H1 (cell line): ENCODE results near the gene DAPK1. TPM values are rescaled to one million over a fixed set of nuclear protein-coding genes. Genes with fewer than 3 reads are reported as not detected.

Experiments used
- CTCF ChIA-PET: fragments of 300-600 bp; sonication (Branson Sonifier 250); formaldehyde crosslinking; loops from one replicate; lab custom pipeline; 2021; ENCODE audit not compliant: partially characterized antibody; lab: Charles Lee
- POLR2A ChIA-PET: fragments of 300-600 bp; sonication (Branson Sonifier 250); formaldehyde crosslinking; loops from one replicate; lab custom pipeline; 2021; ENCODE audit warnings: inconsistent platforms; ENCODE audit not compliant: partially characterized antibody; lab: Charles Lee
- DNase-seq, 2 experiments: peaks; one replicate each; pipeline versions ENCODE4 v3.0.0 to v3.0.0-alpha.2; 2010 to 2022; ENCODE audit warnings: low spot score in 2 of 2, low read depth in 1 of 2, mixed read lengths in 1 of 2
- FAIRE-seq: peaks from 2 replicates; lab custom pipeline; 2011; peaks lifted over from hg19 to GRCh38; lab: Jason Lieb, UNC
- H2AFZ ChIP-seq: 2 replicates; pipeline ENCODE4 v1.8.1; 2012; ENCODE audit warnings: low read length, inconsistent platforms
- H2AK5ac ChIP-seq: 2 replicates; pipeline ENCODE4 v1.6.1; 2013; ENCODE audit warnings: low read depth, low read length
- H2BK120ac ChIP-seq: replicated peaks from 2 replicates; pipeline ENCODE3; 2013; ENCODE audit warnings: low read depth, low read length, inconsistent platforms
- H2BK12ac ChIP-seq: 2 replicates; pipeline ENCODE4 v1.6.1; 2013; ENCODE audit warnings: low read depth, low read length
- H2BK15ac ChIP-seq: 2 replicates; pipeline ENCODE4 v1.6.1; 2013; ENCODE audit warnings: low read length
- H2BK20ac ChIP-seq: 2 replicates; pipeline ENCODE4 v1.6.1; 2013; ENCODE audit warnings: low read length
- H2BK5ac ChIP-seq: 2 replicates; pipeline ENCODE4 v1.6.1; 2013; ENCODE audit warnings: low read depth, low read length
- H3K14ac ChIP-seq: 2 replicates; pipeline ENCODE4 v1.6.1; 2013; ENCODE audit warnings: inconsistent platforms; ENCODE audit not compliant: insufficient read length
- H3K18ac ChIP-seq: 2 replicates; pipeline ENCODE4 v1.6.1; 2013; ENCODE audit warnings: low read length; ENCODE audit errors: extremely low read depth
- H3K23ac ChIP-seq: 2 replicates; pipeline ENCODE4 v1.6.1; 2013; ENCODE audit warnings: inconsistent platforms; ENCODE audit not compliant: insufficient read length
- H3K23me2 ChIP-seq: 2 replicates; pipeline ENCODE4 v1.6.1; 2013; ENCODE audit warnings: low read depth, low read length
- H3K27ac ChIP-seq: 2 replicates; pipeline ENCODE4 v1.6.1; 2011; ENCODE audit warnings: low read depth, low read length, inconsistent platforms
- H3K27me3 ChIP-seq, 4 experiments: replicated peaks in 1 of 4; 1 replicate in 1 of 4; 2 replicates in 3 of 4; pipeline versions ENCODE4 v1.6.1 to v1.8.1; 2011 to 2013; ENCODE audit warnings: low read length in 3 of 4, mild to moderate bottlenecking in 3 of 4, inconsistent platforms in 2 of 4, mixed read lengths in 2 of 4, moderate library complexity in 1 of 4; ENCODE audit not compliant: control insufficient read depth in 3 of 4, insufficient read depth in 3 of 4; ENCODE audit errors: extremely low read depth in 1 of 4
- H3K36me3 ChIP-seq, 4 experiments: 2 replicates each; pipeline versions ENCODE4 v1.6.1 to v1.8.1; 2011 to 2013; ENCODE audit warnings: mild to moderate bottlenecking in 4 of 4, low read length in 3 of 4, moderate library complexity in 2 of 4, control low read depth in 1 of 4, inconsistent platforms in 1 of 4; ENCODE audit not compliant: insufficient read depth in 4 of 4, control insufficient read depth in 2 of 4
- H3K4ac ChIP-seq: replicated peaks from 2 replicates; pipeline ENCODE3; 2013; ENCODE audit warnings: low read length, low read depth, mixed read lengths, inconsistent platforms; ENCODE audit not compliant: insufficient read length
- H3K4me1 ChIP-seq, 4 experiments: replicated peaks in 1 of 4; 1 replicate in 1 of 4; 2 replicates in 3 of 4; pipeline versions ENCODE4 v1.6.1 to v1.8.1; 2011 to 2013; ENCODE audit warnings: low read length in 3 of 4, inconsistent platforms in 2 of 4, mixed read lengths in 1 of 4; ENCODE audit not compliant: insufficient read depth in 4 of 4, control insufficient read depth in 3 of 4
- H3K4me2 ChIP-seq, 2 experiments: 2 replicates each; pipeline versions ENCODE4 v1.6.1 to v1.8.1; 2011 to 2013; ENCODE audit warnings: low read depth in 2 of 2, low read length in 2 of 2, control low read depth in 1 of 2, inconsistent platforms in 1 of 2, mild to moderate bottlenecking in 1 of 2; ENCODE audit not compliant: insufficient read depth in 1 of 2
- H3K4me3 ChIP-seq, 4 experiments: fragments of 200-600, 300-600 bp in 1 of 4; sonication (generic), shearing (Covaris generic), sonication (Bioruptor Twin) in 1 of 4; 2 replicates each; pipeline versions ENCODE4 v1.5.1 to v1.8.1; 2011 to 2016; ENCODE audit warnings: low read length in 4 of 4, low read depth in 3 of 4, control low read depth in 2 of 4, inconsistent platforms in 2 of 4, mild to moderate bottlenecking in 2 of 4, mixed read lengths in 1 of 4, moderate library complexity in 1 of 4; ENCODE audit not compliant: insufficient read depth in 2 of 4; ENCODE audit errors: extremely low read depth in 1 of 4
- H3K56ac ChIP-seq: replicated peaks from 2 replicates; pipeline ENCODE3; 2013; ENCODE audit warnings: low read depth, mild to moderate bottlenecking, mixed read lengths, low read length, inconsistent platforms; ENCODE audit not compliant: insufficient read length
- H3K79me1 ChIP-seq: 2 replicates; pipeline ENCODE4 v1.6.1; 2013; ENCODE audit warnings: low read depth, low read length, control low read depth
- H3K79me2 ChIP-seq, 2 experiments: 2 replicates each; pipeline versions ENCODE4 v1.6.1 to v1.8.1; 2012 to 2013; ENCODE audit warnings: low read length in 2 of 2, mild to moderate bottlenecking in 2 of 2, inconsistent platforms in 1 of 2; ENCODE audit not compliant: insufficient read depth in 2 of 2, control insufficient read depth in 1 of 2
- H3K9ac ChIP-seq, 4 experiments: replicated peaks in 1 of 4; 1 replicate in 1 of 4; 2 replicates in 3 of 4; pipeline versions ENCODE4 v1.6.1 to v1.8.1; 2011 to 2013; ENCODE audit warnings: low read depth in 3 of 4, low read length in 3 of 4, control low read depth in 2 of 4, mild to moderate bottlenecking in 2 of 4, moderate library complexity in 2 of 4, inconsistent platforms in 1 of 4; ENCODE audit errors: extremely low read depth in 1 of 4
- H3K9me3 ChIP-seq, 2 experiments: 2 replicates each; pipeline versions ENCODE4 v1.6.1 to v1.8.1; 2012 to 2013; ENCODE audit warnings: mild to moderate bottlenecking in 2 of 2, moderate library complexity in 2 of 2, control low read depth in 1 of 2, inconsistent platforms in 1 of 2, low read depth in 1 of 2, low read length in 1 of 2, mixed read lengths in 1 of 2; ENCODE audit not compliant: insufficient read depth in 2 of 2
- H4K20me1 ChIP-seq, 2 experiments: replicated peaks in 1 of 2; 2 replicates each; pipeline versions ENCODE3 to v1.8.1; 2011 to 2013; ENCODE audit warnings: inconsistent platforms in 2 of 2, low read length in 2 of 2, mild to moderate bottlenecking in 1 of 2; ENCODE audit not compliant: insufficient read depth in 2 of 2, control insufficient read depth in 1 of 2
- H4K5ac ChIP-seq: 2 replicates; pipeline ENCODE4 v1.6.1; 2013; ENCODE audit warnings: low read length, low read depth, mixed read lengths, inconsistent platforms; ENCODE audit not compliant: insufficient read length
- H4K8ac ChIP-seq: 2 replicates; pipeline ENCODE4 v1.8.0; 2013; ENCODE audit warnings: mild to moderate bottlenecking, moderate library complexity, low read length, inconsistent platforms; ENCODE audit not compliant: insufficient read depth; ENCODE audit errors: extremely low read depth
- H4K91ac ChIP-seq: replicated peaks from 2 replicates; pipeline ENCODE3; 2013; ENCODE audit warnings: low read length, mixed read lengths, inconsistent platforms; ENCODE audit not compliant: insufficient read length
- ATF2 ChIP-seq: IDR thresholded peaks from 2 replicates; pipeline ENCODE4 v1.6.1; 2012; ENCODE audit warnings: low read length, inconsistent platforms
- CBX8 ChIP-seq: fragments of 300-800, 300-1000 bp; sonication (generic); IDR thresholded peaks from 2 replicates; pipeline ENCODE4 v1.7.1; 2016; ENCODE audit warnings: low read depth, low read length, borderline replicate concordance
- CEBPB ChIP-seq: IDR thresholded peaks from 2 replicates; pipeline ENCODE4 v1.6.1; 2012; ENCODE audit warnings: low read depth, low read length
- GTF2F1 ChIP-seq: IDR thresholded peaks from 2 replicates; pipeline ENCODE4 v1.6.1; 2012; ENCODE audit warnings: low read depth, low read length, improper control_type of control experiment, borderline replicate concordance
- MAX ChIP-seq: IDR thresholded peaks from 2 replicates; pipeline ENCODE4 v1.6.1; 2012; ENCODE audit warnings: inconsistent platforms
- NANOG ChIP-seq: IDR thresholded peaks from 2 replicates; pipeline ENCODE4 v1.6.1; 2011; ENCODE audit warnings: low read length, low read depth, mild to moderate bottlenecking, inconsistent platforms; ENCODE audit not compliant: insufficient read depth, poor library complexity, severe bottlenecking
- PHF8 ChIP-seq: fragments of 200-600 bp; sonication (generic); conservative IDR thresholded peaks from 2 replicates; pipeline ENCODE4 v1.7.1; 2012; ENCODE audit warnings: low read depth, mild to moderate bottlenecking, inconsistent platforms, low read length, moderate library complexity
- SIN3A ChIP-seq, 2 experiments: IDR thresholded peaks in 1 of 2; conservative IDR thresholded peaks in 1 of 2; 2 replicates each; pipeline ENCODE4 v1.6.1; 2011 to 2012; ENCODE audit warnings: low read length in 2 of 2, improper control_type of control experiment in 1 of 2, low read depth in 1 of 2, mild to moderate bottlenecking in 1 of 2
- TAF7 ChIP-seq: optimal IDR thresholded peaks from 2 replicates; pipeline ENCODE3; 2011; ENCODE audit warnings: low read depth, mild to moderate bottlenecking, inconsistent platforms, low read length, moderate library complexity, borderline replicate concordance
- WGBS, 2 experiments: shearing (Covaris generic) in 1 of 2; methylation state at CpG; one replicate each; pipeline versions ENCODE4 v1.1.6 to v1.1.7; 2013 to 2015; ENCODE audit warnings: low lambda C conversion rate in 2 of 2, mixed read lengths in 2 of 2, inconsistent platforms in 1 of 2, low coverage in 1 of 2, missing lambda C conversion rate in 1 of 2; ENCODE audit not compliant: insufficient replicate concordance in 2 of 2, insufficient coverage in 1 of 2, insufficient read length in 1 of 2; ENCODE audit errors: extremely low coverage in 1 of 2, missing lambda C conversion rate in 1 of 2; 5-methylcytosine and 5-hydroxymethylcytosine counted together
- polyA plus RNA-seq, 7 experiments: library from polyadenylated mRNA; depleted of rRNA in 3 of 7; stranded (reverse) in 5 of 7; unstranded in 2 of 7; fragments of >200 nt in 5 of 7; fragments of 200-250 nt in 2 of 7; gene quantifications; 1 replicate in 5 of 7; 2 replicates in 1 of 7; 4 replicates in 1 of 7; pipeline versions ENCODE4 v1.2.1 to v1.2.3, GENCODE V29; 2011 to 2013; ENCODE audit warnings: missing spikeins in 2 of 7, mixed read lengths in 2 of 7
- total RNA-seq: library from RNA; stranded (reverse); fragmentation: NEBNext Ultra II Directional; extraction: Animal tissue kit (Norgen Biotek cat#: 25700); gene quantifications from 2 replicates; pipeline ENCODE4 v1.2.1, GENCODE V29; 2021

The DAPK1 gene
- total and polyA plus RNA-seq, 2 of the 8 experiments (the other 6 are each of a cell fraction or from before 2014, with no cell fraction given): 62.4 to 131 TPM

- Histone ChIP-seq H3K4me3 (no peak overlapping the region), H4K8ac (no peak overlapping the region), H3K4ac (no peak overlapping the region), H2BK20ac (no peak overlapping the region), H3K18ac (no peak overlapping the region), H3K36me3 (peaks cover 0 to 9% (median 1%) of the 10 kb centered on the region in 4 experiments; a peak in 1 of 8 replicates), H4K5ac (no peak overlapping the region), H3K79me2 (peaks cover 5 to 67% of the 10 kb centered on the region in 2 experiments), H2BK5ac (no peak overlapping the region), H2AFZ (no peak overlapping the region), H3K14ac (no peak overlapping the region), H2BK15ac (no peak overlapping the region), H2BK12ac (no peak overlapping the region), H3K4me1 (peaks cover 2 to 7% (median 5%) of the 10 kb centered on the region in 4 experiments; a peak in 6 of 7 replicates), H3K56ac (no peak overlapping the region), H3K4me2 (no peak overlapping the region), H2BK120ac (no peak overlapping the region), H3K27ac (no peak overlapping the region), H3K27me3 (no peaks in the 10 kb centered on the region), H4K20me1 (peaks cover 0 to 11% of the 10 kb centered on the region in 2 experiments), H2AK5ac (no peak overlapping the region), H3K23ac (no peak overlapping the region), H3K9ac (no peak overlapping the region), H3K9me3 (no peaks in the 10 kb centered on the region), H4K91ac (no peak overlapping the region), H3K79me1 (peaks cover 10% of the 10 kb centered on the region), H3K23me2 (peaks cover 2% of the 10 kb centered on the region; the same call in 1 of the 2 replicates)
- 86% methylated on average over 8 of the region's 8 CpGs; no CpG with 5 or more reads in 1 of the 2 experiments for WGBS, 2 experiments
- ChIA-PET CTCF (no interaction called here), POLR2A (no interaction called here)
- FAIRE-seq: no peak
- DNase-seq: no peak
- no peak for TF ChIP-seq NANOG
- TF ChIP-seq PHF8: no peak
- no peak for TF ChIP-seq CBX8
- no peak for TF ChIP-seq GTF2F1
- no peak for TF ChIP-seq TAF7
- no peak for TF ChIP-seq ATF2
- TF ChIP-seq CEBPB: no peak
- TF ChIP-seq SIN3A (conservative IDR thresholded peaks at IDR 0.05 in 1 of 2, IDR thresholded peaks at IDR 0.05 in 1 of 2; ENCODE audit: low read depth in 1 of 2, low read length in 2 of 2): no peak
- no peak for TF ChIP-seq MAX
These were observed 42.9 kb downstream of the DAPK1 start for GRCh38 chr9:87540444-87541105.
